Ovary (tissue), 9 donors: Measurements from ENCODE around the gene FGF3. TPM values are rescaled to one million over a fixed set of nuclear protein-coding genes. Genes with fewer than 3 reads are reported as not detected.

Experiments
- DNase-seq, 5 donors: peaks; one replicate each; pipeline ENCODE4 v3.0.0-alpha.2; 2019 to 2020
- H3K27ac ChIP-seq, 2 donors: fragments of 200-600 bp; one replicate each; pipeline versions ENCODE4 v1.5.1 to v1.8.0; 2019 to 2022
- H3K27me3 ChIP-seq: fragments of 200-600 bp; one replicate; pipeline ENCODE4 v1.8.0; 2022
- H3K36me3 ChIP-seq: fragments of 200-600 bp; sonication (generic); one replicate; pipeline ENCODE4 v1.5.1; 2019
- H3K4me1 ChIP-seq: one replicate; pipeline ENCODE4 v1.8.1; 2013; ENCODE audit warnings: mild to moderate bottlenecking, moderate library complexity; ENCODE audit not compliant: insufficient read depth
- H3K4me3 ChIP-seq: fragments of 200-600 bp; sonication (generic); one replicate; pipeline ENCODE4 v1.5.1; 2017
- H3K9me3 ChIP-seq, 2 donors: fragments of 200-600 bp in 1 of 2; sonication (generic) in 1 of 2; one replicate each; pipeline versions ENCODE4 v1.5.1 to v1.8.1; 2013 to 2019; ENCODE audit warnings: mild to moderate bottlenecking in 1 of 2, moderate library complexity in 1 of 2
- EP300 ChIP-seq: sonication (generic); formaldehyde crosslinking; IDR thresholded peaks from one replicate; pipeline ENCODE4 v1.6.1; 2017; ENCODE audit warnings: antibody characterized with exemption
- POLR2A ChIP-seq: fragments of 450-650 bp; IDR thresholded peaks from one replicate; pipeline ENCODE4 v1.6.1; 2017; ENCODE audit warnings: antibody characterized with exemption, mild to moderate bottlenecking, moderate library complexity
- WGBS, 3 donors: extraction: QIAGEN DNeasy Blood & Tissue Kit in 1 of 3; methylation state at CpG; one replicate each; pipeline versions ENCODE4 v1.1.5 to v1.1.7; 2013 to 2017; 5-methylcytosine and 5-hydroxymethylcytosine counted together
- intact Hi-C, 4 donors: fragments of 100-400 bp; cut with DNase I; formaldehyde crosslinking; loops; one replicate each; pipeline versions ENCODE4 v1.11.0 to v1.15.1; 2022 to 2023
- polyA plus RNA-seq, 2 donors: library from polyadenylated mRNA; stranded (reverse); fragments of 200-250 nt in 1 of 2; fragments of 350-450 nt in 1 of 2; fragmentation: Illumina TruSeq in 1 of 2; extraction: RNeasy Lipid Tissue Mini Kit (QIAGEN cat#74804) in 1 of 2; gene quantifications; one replicate each; pipeline ENCODE4 v1.2.3, GENCODE V29; 2013 to 2014
- total RNA-seq, 7 donors: library from RNA; depleted of rRNA in 2 of 7; stranded (reverse); fragments of >200 nt in 2 of 7; fragmentation: NEBNext Ultra II Directional in 3 of 7; extraction: Animal tissue kit (Norgen Biotek cat#: 25700) in 3 of 7; gene quantifications; one replicate each; pipeline versions ENCODE4 v1.1.0 to v1.2.4, GENCODE V29; 2016 to 2023
- TF ChIP-seq, protein P1 (sequence below), 3 donors: fragments of 450-650 bp in 2 of 3; fragments of 200-600 bp in 1 of 3; IDR thresholded peaks; one replicate each; pipeline versions ENCODE4 v1.5.1 to v1.8.0; 2016 to 2022; ENCODE audit warnings: antibody characterized with exemption in 3 of 3, mild to moderate bottlenecking in 1 of 3
- donor health status: DM: no; HTN: no; CAD: no; lungs with moderate emphysema.
- donor health status: DM: no; HTN: no; CAD: no.
- donor health status: Bipolar disorder and iron deficiency.
- donor health status: DM: yes; HTN: yes; CAD: no.
- donor health status: DM: no; HTN: no; CAD: no.
- donor health status: DM: yes; HTN: yes; CAD: no.

FGF3 gene
- total and polyA plus RNA-seq, 9 donors, result not detected

- Histone ChIP-seq H3K9me3 (no peaks in the 10 kb centered on the region), H3K36me3 (no peaks in the 10 kb centered on the region), H3K27ac (no peak overlapping the region), H3K4me3 (no peak overlapping the region), H3K27me3 (no peaks in the 10 kb centered on the region), H3K4me1 (no peaks in the 10 kb centered on the region)
- TF ChIP-seq POLR2A, result no peak
- intact Hi-C loops, result no loop called here
- DNase-seq, result peak in 2 of 5 donors; percentile 1 to 7
- WGBS, 3 donors, result 57 to 74% (median 63%) methylated on average over 9 of the region's 9 CpGs
Observed at GRCh38 chr11:69839516-69839915, 20.3 kb upstream of the FGF3 start.

DNA sequence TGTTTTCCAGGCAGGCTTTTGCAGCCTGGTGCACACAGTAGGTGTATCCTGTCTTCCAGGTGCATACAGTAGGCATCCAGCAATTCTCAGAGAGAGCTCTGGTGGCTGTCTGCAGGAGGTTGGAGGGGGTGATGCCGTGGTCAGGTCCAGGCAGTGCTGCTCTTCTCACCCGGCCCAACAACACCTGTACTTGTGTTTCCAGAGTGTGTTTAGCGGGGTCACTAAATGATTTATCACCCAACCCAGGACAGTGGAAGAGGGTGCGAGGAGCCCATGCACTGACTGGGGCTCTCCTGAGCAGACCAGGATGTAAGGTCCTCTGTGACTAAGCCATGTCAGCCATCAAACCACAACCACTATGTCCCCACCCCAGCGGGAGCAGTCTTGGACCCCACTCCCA lies 18.6 kb upstream of the FGF3 start:
- WGBS, 3 donors, result 82 to 86% (median 82%) methylated on average over 5 of the region's 5 CpGs
- H3K27me3 ChIP-seq, result no peaks in the 10 kb centered on the region
- H3K4me1 ChIP-seq, result no peaks in the 10 kb centered on the region
- H3K4me3 ChIP-seq, result no peak overlapping the region
- H3K27ac ChIP-seq, result no peak overlapping the region
- no peaks in the 10 kb centered on the region for H3K9me3 ChIP-seq
- TF ChIP-seq, protein P1, sequence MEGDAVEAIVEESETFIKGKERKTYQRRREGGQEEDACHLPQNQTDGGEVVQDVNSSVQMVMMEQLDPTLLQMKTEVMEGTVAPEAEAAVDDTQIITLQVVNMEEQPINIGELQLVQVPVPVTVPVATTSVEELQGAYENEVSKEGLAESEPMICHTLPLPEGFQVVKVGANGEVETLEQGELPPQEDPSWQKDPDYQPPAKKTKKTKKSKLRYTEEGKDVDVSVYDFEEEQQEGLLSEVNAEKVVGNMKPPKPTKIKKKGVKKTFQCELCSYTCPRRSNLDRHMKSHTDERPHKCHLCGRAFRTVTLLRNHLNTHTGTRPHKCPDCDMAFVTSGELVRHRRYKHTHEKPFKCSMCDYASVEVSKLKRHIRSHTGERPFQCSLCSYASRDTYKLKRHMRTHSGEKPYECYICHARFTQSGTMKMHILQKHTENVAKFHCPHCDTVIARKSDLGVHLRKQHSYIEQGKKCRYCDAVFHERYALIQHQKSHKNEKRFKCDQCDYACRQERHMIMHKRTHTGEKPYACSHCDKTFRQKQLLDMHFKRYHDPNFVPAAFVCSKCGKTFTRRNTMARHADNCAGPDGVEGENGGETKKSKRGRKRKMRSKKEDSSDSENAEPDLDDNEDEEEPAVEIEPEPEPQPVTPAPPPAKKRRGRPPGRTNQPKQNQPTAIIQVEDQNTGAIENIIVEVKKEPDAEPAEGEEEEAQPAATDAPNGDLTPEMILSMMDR (IDR thresholded peaks at IDR 0.05), result no peak
- TF ChIP-seq EP300 (no peak), POLR2A (no peak)
- DNase-seq, result peak in 2 of 5 donors; percentile 0 to 13
- intact Hi-C loops, result no loop called here
- H3K36me3 ChIP-seq, result no peaks in the 10 kb centered on the region

GRCh38 chr11:69836401-69836800 lies 17.2 kb upstream of the FGF3 start:
- Histone ChIP-seq H3K27ac (no peak overlapping the region), H3K4me1 (no peaks in the 10 kb centered on the region), H3K4me3 (no peak overlapping the region), H3K36me3 (no peaks in the 10 kb centered on the region), H3K9me3 (no peaks in the 10 kb centered on the region), H3K27me3 (no peaks in the 10 kb centered on the region)
- TF ChIP-seq, protein P1 (IDR thresholded peaks at IDR 0.05), result no peak
- TF ChIP-seq POLR2A, result no peak
- WGBS, 3 donors, result 80 to 84% (median 81%) methylated on average over 17 of the region's 17 CpGs
- intact Hi-C loops, result no loop called here
- peak in 2 of 5 donors; percentile 1 to 3 for DNase-seq

DNA sequence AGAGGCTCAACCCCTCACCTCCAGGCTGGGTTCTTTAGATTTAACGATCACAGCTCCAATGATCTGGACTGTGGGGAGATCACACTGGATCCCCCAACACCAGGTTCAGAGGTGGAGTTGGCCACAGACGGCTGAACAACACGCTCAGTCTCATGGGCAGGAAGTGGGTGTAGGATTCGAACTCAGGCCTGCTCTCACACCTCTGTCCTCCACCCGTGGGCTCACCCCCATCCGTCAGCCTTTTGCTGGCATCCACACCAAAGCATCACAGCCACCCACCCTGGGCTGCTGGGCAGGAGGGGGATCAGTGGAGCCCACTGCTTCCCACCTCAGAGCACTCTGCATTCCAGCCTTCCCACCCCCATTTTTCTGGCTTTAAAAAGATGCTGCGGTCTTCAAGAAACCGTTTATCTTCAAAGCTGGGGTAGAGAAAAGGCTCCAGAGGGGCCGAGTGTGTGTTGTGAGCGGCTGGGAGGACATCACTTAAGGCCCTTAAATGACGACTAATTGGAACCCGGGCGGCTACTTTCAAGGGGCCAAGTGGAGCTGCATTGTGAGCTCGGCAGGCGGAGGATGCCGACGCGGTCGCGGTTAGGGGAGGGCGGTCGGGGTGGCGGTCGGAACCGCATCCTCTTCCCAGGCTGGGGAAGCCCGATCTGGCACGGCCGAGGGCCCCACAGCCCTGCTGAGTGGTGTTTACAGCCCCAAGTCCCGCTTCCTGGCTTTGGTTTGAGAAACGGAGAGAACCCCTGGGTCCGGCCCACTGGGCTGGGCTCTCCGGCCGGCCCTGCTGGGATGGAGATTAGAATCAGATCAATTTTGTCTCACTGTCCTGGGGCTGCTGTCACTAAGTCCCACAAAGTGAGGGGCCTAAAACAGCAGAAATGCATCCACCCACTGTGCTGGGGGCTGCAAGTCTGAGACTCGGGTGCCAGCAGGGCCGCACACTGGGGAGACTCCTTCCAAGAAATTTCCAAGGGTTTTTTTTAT lies 15.9 kb upstream of the FGF3 start:
- H3K27me3 ChIP-seq, result no peaks in the 10 kb centered on the region
- TF ChIP-seq EP300 (no peak), POLR2A (no peak)
- TF ChIP-seq, protein P1 (IDR thresholded peaks at IDR 0.05), result no peak
- peak in 2 of 5 donors; percentile 2 to 5 for DNase-seq
- no peaks in the 10 kb centered on the region for H3K4me1 ChIP-seq
- H3K4me3 ChIP-seq, result no peak overlapping the region
- WGBS, 3 donors, result 29 to 43% (median 42%) methylated on average over 35 of the region's 35 CpGs
- H3K36me3 ChIP-seq, result no peaks in the 10 kb centered on the region
- intact Hi-C loops, result no loop called here
- no peaks in the 10 kb centered on the region for H3K9me3 ChIP-seq
- no peak overlapping the region for H3K27ac ChIP-seq

- no peaks in the 10 kb centered on the region for H3K27me3 ChIP-seq
- DNase-seq, result peak in 2 of 5 donors; percentile 1 to 15
- no peaks in the 10 kb centered on the region for H3K9me3 ChIP-seq
- no peak for TF ChIP-seq EP300
- TF ChIP-seq, protein P1 (IDR thresholded peaks at IDR 0.05), result no peak
- no peak for TF ChIP-seq POLR2A
- no peaks in the 10 kb centered on the region for H3K36me3 ChIP-seq
- H3K4me1 ChIP-seq, result no peaks in the 10 kb centered on the region
- H3K4me3 ChIP-seq, result no peak overlapping the region
- 83 to 89% (median 84%) methylated on average over 11 to 12 of the region's 12 CpGs for WGBS, 3 donors
- H3K27ac ChIP-seq, result no peak overlapping the region
- intact Hi-C loops, result no loop called here
Observed at GRCh38 chr11:69834251-69834650, 15.0 kb upstream of the FGF3 start.
